ENCODE measurements around the gene DTD1.

DTD1 gene

DNA sequence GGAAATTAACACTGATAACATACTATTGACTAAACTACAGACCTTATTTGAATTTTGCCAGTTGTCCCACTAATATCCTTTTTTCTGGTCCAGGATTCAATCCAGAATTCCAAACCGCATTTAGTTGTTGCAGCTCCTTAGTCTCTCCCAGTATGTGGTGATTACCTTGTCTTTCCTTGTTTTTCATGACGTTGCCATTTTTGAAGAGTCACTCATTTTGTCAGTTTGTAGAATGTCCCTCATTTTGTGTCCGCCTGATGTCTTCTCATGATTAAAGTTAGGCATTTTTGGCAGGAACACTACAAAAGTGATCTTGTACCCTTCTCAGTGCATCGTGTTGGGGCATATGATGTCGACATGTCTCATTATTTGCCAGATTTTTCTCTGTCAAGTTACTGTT is 33.1 kb downstream of the DTD1 start:
- DNase-seq = no peak

DNA sequence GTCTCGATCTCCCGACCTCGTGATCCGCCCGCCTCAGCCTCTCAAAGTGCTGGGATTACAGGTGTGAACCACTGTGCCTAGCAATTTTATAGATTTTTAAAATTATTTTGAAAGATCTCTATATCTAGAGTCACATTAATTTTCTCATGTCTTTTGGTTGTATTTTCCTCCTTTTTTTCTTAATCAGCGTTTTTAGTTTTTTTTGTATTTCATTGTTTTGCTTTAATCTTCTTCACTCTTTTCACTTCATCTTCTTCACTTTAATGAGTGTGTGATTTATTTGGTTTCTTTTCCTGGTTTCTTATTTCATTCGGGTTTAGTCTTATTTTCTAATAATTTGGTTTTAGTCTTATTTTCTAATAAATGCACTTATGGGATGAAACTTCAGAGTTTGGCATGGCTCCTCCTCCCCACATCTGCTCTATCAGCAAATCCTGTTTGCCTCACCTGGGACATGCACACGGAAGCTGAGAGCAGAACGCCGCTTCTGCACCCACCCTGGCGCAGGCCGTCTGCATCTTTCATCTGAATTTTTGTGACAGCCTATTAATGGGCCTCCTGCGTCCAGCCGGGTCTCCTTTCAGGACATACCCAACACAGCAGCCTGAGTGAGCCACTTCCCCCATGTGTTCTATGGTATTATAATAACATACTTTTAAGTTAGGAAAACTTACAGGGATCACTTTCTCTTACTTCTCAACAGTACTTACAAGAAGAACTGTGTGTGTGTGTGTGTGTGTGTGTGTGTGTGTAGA is 35.5 kb downstream of the DTD1 start:
- DNase-seq = no peak

DNA sequence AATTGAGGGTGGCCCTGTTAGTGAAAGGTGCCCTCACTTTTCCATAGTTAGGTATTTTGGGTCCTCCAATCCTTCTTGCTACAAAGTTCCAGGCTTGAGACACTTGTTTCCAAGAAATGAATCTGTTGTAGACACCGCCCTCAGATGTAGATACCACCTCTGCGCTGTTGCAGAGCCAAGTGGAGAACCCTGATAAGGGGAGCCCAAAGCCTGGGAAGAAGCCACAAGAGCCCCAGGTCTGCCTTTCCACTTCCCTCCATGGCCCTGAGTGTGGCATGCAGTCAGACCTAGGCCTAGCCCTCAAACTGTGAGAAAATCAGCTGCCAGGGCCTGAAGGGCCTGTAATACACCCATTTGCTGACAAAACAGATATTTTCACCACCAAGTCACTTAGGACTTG is 37.1 kb downstream of the DTD1 start:
- no peak for DNase-seq

DNA sequence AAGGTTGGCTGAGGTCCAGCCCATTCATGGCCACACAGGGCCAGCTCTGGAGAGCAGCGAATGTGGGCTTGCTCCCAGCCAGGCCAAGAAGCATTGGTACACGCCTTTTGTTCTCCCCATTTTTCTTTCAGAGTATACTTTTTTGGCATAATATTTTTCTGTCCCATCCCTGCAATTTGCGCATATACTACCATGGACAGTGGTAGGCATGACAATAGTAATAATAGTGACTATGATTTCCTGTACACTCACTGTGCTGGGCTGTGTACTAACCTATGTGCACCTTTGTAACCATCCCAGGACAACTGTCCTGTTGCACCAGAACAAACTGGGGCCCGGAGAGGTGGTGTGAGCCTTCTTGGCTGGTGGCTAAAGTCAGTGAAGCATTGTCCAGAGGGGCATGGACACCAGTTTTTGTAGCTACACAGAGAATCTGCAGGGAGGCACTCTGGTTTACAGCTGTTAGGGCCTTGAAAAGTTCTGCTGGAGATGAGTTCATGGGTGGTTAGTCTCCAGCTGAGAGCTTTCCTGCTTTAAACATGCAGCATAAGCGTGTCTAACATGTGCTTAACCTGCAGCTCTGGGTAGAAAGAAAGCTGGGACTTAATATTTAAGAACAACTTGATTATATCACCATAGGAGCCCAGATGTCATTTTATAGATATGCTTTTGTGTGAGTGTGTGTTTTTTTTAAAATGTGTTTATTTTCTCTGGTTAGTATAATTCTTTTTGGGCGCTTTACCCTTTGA is 38.2 kb downstream of the DTD1 start:
- no peak for DNase-seq

DNA sequence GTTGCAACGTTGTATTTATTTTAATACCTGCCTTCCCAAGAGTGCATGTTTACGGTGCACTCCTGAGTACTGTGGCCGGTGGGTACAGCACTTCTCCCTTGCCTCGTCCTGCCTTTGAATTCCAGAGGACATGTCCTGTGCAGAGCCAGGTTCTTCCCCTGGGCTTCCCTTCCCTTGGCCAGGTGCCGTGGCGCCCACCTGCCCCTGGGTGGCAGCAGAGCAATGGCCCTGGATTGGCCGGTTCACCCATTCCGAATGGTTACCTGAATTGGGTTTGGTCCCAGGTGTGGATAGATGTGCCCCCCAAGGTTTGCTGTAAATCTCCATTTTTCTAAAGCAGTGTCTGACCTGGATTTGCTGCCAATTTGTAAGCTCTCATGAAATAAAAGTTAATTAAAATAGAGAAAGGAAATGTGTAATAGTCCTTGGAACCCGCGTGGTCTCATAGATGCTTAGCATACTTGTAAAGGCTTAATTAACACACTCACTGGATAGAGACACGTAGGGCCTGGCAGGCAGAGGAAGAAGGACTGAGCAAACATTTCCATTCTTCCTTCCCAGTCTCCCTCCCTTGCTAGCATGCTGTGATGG is 40.6 kb downstream of the DTD1 start:
- DNase-seq = no peak

DNA sequence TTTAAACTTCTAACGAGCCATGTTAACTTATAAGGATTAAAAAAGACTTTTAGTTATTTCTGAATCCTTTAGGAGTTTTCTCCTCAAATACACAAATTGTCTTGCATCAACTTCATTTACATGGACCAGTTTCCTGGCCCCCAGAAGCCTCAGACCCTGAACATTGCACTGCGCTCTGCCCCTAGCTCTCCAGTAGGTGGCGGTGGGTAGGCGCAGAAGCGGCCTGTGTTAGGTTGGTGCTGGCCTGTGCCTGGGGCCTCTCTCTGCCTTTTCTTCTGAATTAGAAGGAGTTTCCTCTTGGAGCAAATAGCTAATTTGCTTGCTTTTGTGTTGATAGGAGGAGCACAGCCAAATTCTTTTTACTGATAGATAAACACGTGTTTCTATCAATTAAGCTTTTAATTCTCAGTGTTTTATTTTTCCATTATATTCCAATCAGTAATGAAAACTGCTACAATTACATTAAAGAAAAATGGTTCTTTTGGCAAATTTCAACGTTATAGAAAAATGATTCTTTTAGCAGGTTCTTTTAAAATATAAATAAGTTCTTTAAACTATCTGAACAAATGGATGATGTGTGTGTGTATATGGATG is 44.4 kb downstream of the DTD1 start:
- no peak for DNase-seq

DNA sequence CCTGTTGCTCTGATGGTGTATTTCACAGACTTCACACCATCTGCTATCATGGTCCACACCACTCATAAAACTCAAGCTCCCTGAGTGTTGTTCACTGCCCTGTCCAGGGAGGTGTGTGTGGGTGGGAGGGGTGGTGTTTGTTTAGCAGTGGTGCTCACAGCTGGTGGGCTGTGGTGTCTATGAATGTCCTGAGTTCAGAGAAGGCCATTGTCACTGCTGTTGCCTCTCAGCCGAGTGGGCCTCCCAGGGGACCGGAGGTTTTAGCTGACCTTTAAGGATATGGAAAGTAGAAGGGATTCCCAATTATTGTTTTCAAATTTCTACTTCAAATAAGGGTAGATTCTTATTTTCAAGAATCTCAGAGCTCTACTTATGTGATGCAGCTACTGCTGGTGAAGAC is 45.6 kb downstream of the DTD1 start:
- DNase-seq = no peak

DNA sequence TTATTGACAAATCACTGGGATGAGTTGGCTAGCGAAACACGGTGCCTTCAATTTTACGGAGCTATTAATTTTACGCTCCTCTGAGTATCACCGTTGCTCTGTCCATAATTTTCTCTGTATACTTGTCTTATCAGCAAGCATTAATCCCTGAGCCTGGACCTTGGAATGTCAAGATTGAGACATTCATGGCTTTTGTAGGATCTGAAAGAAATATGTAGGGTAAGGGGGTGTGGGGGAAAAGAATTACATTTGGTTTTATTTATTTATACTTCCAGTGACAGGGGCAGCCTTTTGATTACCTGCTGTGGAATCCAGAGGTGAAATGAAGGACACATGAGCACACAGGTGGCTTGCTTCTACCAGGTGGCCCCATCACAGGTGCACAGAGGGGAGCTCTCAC is 46.6 kb downstream of the DTD1 start:
- DNase-seq = no peak

DNA sequence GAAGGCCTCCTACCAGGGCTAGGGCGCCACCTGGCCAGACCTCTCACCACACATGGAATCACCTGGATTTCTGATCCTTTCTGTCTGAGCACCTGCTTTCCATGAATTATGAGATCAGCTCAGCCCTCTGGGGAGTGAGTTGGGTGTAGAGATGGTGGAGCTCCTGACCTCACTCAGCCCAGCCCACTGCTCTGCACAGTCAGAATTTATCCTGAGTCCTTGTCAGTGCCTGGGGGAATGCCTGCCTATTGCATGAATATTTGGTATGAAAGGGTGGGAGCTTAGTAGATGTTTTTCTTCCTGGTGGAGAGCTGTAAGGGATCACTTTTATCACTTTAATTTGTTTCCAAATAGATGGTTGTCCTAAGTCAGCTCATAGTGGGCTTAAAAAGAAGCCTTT is 47.5 kb downstream of the DTD1 start:
- DNase-seq = no peak

DNA sequence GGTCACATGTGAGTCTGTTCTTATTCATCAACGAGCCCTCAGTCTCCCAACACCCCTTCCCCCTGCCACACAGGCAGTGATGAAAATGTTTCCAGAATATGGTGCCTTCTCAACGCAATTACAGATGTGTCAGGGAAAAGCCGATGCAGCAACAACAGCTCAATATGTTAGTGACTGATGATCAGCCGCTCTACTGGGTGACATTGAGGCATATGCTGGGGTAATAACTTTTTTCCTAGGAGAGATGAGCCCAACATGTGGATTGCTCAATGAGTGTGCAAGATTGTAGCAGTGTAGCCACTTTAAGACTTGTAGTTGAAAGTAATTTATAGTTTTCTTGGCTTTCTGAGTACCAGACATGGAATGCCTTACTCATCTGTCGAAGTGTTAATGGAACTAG is 49.4 kb downstream of the DTD1 start:
- no peak for DNase-seq

DNA sequence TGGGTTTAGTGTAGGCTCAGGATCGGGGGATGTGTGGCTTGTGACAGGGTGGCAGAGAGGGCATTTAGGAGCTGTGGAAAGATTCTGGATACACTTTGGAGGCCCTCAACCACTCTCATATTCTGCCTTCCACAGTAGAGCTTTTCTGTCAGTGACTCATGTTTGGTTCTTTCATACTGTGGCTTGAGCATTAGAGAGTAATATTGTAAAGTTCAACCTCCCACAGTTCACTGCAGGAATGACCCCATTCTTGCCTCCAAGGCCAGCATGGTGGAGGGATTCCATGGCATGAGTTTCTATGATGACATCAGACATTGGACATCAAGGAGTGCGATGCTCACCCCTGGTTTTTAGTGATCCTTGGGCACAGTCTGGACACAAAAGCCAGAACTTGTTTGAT is 50.9 kb downstream of the DTD1 start:
- DNase-seq = no peak

DNA sequence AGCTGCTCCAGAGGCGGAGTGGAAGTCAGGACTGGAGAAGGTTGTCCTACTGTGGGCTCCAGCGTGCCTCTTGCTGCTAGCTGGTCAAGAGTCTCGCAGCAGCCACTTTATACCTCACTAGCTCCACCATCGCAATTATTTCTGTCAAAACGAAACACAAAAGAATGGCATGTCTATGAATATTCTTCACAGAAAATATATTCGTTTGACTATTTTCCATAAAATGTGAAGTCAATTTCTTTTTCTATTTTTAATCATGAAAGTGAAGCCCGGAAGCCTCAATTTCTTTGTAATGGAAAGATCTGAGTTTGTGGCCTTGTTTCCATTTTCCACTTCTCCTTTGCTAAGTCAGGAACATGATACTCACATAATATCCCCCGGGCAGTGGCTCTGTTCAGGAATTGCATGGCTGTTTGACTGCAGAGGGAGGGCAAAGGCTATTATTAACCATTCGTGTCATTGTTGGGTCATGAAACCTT is 51.7 kb downstream of the DTD1 start:
- DNase-seq = no peak

DNA sequence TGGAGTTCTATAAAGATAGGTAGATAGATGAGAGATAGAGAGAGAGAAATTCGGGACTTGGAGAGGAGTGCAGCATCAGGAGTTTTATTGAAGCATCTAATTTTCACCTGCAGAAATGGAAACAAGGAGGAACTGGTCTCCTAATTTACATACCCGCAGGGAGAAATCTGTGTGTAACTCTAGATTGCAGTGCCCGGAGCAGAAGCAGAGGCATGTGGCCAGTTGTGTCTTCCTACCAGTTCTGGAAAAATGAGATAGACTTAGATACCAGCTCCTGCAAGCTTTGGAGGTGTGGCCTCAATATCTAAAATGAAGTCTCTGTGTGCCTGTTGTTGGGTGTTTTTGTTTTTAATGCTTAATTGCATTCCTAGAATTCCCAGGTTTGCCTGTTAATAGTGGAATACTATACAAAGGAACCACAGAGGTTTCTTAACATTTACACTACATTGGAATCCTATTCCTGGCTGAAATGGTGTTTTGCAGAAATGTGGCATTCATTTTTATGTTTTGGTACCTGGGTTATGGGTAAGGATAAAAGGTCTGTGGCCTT is 57.4 kb downstream of the DTD1 start:
- DNase-seq = no peak

DNA sequence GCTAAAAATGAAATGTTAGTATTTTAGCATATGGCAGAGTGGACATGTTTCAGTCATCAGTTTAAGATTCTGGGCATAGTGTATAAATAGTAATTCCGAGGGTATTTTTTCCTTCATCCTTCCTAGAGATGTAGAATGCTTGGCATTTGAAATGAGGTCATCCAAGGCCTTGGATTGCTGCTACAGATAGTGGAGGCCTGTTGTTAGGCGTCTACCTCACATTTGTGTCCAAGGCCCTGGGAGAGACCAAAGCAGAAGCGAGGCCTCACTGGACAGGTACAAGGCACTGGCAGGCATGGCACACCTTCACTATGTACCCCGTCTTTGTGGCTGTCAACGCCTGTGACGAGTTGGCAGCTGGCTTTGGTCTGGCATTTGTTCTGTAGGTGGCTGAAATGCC is 58.0 kb downstream of the DTD1 start:
- DNase-seq = no peak

DNA sequence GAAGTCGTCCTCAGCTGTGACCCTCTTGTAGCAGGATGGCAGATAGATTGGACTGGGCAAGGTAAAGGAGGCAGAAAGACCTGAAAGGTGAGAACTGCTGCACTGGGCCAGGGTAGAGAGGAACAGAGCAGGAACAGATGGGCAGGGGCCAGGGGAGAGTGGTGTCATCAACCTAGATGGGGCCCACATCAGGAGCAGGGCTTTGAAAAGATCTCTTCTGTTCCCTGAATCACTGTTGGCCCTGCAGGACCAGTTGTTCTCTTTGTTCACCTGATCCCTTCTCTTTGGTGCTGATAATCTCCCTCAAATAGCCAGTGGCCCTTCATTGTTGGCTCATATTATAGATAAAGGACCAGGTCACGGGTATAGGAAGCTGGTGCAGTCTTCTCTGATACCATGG is 59.9 kb downstream of the DTD1 start:
- DNase-seq = no peak

DNA sequence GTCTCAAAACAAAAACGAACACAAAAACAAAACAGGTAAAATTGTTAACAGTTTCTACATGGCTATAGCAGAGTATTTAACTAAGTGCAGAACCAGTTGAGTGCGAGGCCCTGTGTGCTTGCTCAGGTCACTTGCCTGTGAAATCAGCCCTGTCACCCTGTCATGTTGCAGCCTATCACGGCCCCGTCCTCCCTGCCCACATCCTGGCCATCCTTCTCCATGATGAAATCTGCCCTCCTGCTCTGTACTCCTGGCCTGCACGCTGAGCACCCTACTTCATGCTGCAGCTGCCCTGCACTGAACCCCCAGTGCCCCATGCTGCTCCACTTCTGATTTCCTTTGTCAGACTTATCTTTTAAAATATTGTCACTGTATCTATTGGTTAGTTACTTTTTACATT is 62.4 kb downstream of the DTD1 start:
- DNase-seq = no peak

DNA sequence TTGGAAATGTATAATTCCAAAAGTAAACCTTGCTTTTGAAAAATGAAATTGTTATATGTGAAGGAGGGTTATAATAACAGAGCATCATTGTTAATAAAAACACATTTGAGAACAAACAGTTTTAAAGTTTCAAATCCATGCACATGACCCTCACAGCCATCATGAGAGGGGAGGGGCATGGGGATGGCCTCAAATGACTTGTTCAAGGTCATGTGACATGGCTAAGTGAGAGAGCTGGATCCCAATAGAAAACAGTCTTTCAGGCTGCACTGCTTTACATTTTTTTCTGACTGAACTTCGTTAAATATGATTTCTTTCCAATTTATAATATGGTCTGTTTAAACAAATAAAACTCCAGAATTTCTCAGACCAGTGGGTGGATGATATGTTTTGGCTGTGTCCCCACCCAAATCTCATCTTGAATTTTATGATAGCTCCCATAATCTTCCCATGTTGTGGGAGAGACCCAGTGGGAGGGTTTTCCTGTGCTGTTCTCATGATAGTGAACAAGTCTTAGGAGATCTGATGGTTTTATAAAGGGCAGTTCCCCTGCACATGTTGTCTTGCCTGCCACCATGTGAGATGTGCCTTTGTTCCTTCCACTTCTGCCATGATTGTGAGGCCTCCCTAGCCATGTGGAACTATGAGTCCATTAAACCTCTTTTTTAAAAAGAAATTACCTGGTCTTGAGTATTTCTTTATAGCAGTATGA is 66.0 kb downstream of the DTD1 start:
- no peak for DNase-seq

DNA sequence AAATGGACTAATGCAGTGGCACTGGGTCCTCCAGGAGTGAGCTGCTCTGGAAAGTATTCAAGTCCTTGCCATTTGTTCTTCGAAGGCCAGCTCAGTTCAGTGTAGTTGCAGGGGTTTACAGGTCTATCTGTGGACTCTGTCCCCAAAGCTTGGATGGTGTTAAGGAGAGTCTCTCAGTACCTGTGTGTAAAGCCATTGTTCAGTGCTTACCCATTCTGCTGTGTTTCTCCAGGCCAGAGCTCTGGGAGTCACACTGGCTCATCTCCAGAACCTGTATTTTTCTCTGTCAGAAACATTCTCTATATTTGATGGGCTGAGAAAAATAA is 66.6 kb downstream of the DTD1 start:
- no peak for DNase-seq

DNA sequence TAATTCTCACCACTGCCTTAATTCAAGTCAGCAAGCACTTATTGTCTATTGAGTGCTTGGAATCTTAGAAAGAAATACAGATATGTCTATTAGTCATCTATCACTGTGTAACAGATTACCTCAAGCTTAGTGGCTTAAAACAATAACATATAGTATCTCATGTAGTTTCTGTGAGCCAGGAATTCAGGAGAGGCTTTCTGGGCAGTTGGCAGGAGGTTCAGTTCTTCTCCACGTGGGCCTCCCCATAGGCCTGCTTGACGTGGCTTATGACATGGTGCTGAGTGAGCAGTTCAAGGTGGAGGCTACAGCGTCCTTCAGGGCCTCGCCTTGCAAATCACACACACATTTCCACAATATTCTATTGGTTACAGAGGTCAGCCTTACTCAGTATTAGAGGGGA is 69.7 kb downstream of the DTD1 start:
- no peak for DNase-seq

DNA sequence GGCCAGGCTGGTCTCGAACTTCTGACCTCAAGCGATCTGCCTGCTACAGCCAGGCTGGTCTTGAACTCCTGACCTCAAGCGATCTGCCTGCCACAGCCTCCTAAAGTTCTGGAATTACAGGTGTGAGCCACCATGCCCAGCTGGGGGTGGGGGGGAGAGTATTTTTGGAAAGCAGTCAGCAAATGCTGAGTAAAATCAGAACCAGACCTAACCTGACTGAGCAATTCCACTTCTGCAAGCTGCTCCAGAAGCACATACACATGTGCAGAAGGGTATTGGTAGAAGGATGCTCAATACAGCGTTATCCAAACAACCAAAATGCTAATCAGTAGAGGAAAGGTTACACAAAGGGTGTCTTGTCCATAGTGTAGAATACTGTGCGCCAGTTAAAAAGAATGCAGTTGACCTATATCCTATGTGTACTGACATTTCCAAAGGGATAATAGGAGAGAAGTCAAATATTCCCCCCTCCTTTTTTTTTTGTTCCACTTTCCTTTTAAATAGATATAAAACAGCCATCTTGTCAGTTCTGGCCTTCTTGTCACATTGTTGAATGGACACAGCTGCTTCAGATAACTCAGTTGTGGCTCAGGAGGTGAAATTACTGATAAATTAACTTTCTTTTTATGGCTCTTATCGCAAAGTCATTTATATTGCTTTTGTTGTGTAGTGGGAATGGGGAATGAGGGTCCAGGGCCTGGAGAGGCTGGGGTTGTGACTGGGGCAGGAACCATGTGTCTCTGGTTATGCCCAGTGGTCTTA is 74.6 kb downstream of the DTD1 start:
- DNase-seq = no peak

DNA sequence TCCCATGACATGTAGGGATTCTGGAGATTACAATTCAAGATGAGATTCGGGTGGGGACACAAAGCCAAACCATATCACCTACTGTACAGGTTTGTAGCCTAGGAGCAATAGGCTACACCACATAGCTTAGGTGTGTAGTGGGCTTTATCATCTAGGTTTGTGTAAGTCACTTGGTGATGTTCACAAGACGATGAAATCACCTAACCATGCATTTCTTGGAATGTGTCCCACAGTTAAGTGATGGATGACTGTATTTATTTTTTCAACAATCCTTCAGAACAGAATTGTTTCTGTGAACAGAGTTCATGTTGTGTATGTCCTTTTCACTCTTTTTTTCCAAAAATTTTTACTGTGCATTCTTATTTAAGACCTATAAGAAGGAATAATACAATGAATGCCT is 76.1 kb downstream of the DTD1 start:
- no peak for DNase-seq

DNA sequence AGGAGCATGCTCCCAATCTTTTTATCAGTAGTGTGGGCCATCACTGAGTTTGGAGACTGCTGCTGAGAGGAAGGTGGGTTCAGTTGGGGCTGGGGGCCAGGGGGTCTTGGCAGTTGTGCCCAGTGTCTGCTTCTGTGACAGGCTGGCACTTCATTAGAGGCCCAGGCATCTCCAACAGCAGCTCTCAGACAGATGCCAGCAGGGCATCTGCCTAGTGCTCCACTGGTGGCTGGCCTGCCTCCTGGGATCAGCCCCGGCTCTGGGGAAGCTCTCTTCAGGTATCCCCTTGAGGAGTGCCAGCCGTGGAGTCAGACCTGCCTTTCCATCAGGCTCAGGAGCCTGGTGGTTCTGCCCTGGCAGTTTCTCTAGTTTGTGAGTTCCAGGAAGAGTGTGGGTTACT is 77.3 kb downstream of the DTD1 start:
- no peak for DNase-seq
